ENCODE measurements around the gene MGAT3. TPM values are rescaled to one million over a fixed set of nuclear protein-coding genes. Genes with fewer than 3 reads are reported as not detected.
"Not testable (repeated sequence)": the region's sequence is repeated elsewhere in the genome, so short reads cannot be mapped to it uniquely, and the experiment has no call there.

MGAT3 gene
- total and polyA plus RNA-seq, 8 donors = 0.89 to 12.0 (median 1.6) TPM

GRCh38 chr22:39409516-39410029 is 47.2 kb upstream of the MGAT3 start:
- 89 to 96% (median 95%) methylated on average over 11 of the region's 11 CpGs for WGBS, 5 donors
- Histone ChIP-seq H3K9me3 (no peaks in the 10 kb centered on the region), H3K4me3 (no peak overlapping the region), H3K36me3 (peaks cover 0 to 10% (median 8%) of the 10 kb centered on the region in 4 donors), H3K4me1 (peaks cover 0 to 61% (median 29%) of the 10 kb centered on the region in 4 donors), H3K27me3 (no peaks in the 10 kb centered on the region), H3K27ac (no peak overlapping the region)
- intact Hi-C loops (cut with DNase I; ENCODE audit: low total_unique reads) = loop anchor here (10.0 kb wide), 1 partner anchor 105 kb away; no protein-coding TSS in a partner anchor
- TF ChIP-seq, protein P1, sequence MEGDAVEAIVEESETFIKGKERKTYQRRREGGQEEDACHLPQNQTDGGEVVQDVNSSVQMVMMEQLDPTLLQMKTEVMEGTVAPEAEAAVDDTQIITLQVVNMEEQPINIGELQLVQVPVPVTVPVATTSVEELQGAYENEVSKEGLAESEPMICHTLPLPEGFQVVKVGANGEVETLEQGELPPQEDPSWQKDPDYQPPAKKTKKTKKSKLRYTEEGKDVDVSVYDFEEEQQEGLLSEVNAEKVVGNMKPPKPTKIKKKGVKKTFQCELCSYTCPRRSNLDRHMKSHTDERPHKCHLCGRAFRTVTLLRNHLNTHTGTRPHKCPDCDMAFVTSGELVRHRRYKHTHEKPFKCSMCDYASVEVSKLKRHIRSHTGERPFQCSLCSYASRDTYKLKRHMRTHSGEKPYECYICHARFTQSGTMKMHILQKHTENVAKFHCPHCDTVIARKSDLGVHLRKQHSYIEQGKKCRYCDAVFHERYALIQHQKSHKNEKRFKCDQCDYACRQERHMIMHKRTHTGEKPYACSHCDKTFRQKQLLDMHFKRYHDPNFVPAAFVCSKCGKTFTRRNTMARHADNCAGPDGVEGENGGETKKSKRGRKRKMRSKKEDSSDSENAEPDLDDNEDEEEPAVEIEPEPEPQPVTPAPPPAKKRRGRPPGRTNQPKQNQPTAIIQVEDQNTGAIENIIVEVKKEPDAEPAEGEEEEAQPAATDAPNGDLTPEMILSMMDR (IDR thresholded peaks at IDR 0.05) = no peak
- no peak for TF ChIP-seq POLR2A (IDR thresholded peaks at IDR 0.05)
- TF ChIP-seq EP300 (IDR thresholded peaks at IDR 0.05) = no peak
- no peak for TF ChIP-seq POLR2AphosphoS5 (IDR thresholded peaks at IDR 0.05)
- no peak for DNase-seq

- intact Hi-C loops (cut with DNase I; ENCODE audit: low total_unique reads) = no loop called here
- H3K27ac ChIP-seq = no peak overlapping the region
- TF ChIP-seq POLR2AphosphoS5 (IDR thresholded peaks at IDR 0.05) (no peak), POLR2A (IDR thresholded peaks at IDR 0.05) (no peak), EP300 (IDR thresholded peaks at IDR 0.05) (no peak)
- TF ChIP-seq, protein P1 (IDR thresholded peaks at IDR 0.05) = no peak
- peaks cover 0 to 58% (median 26%) of the 10 kb centered on the region in 4 donors for H3K4me1 ChIP-seq
- peaks cover 1 to 15% (median 10%) of the 10 kb centered on the region in 4 donors for H3K36me3 ChIP-seq
- H3K9me3 ChIP-seq = no peaks in the 10 kb centered on the region
- H3K27me3 ChIP-seq = no peaks in the 10 kb centered on the region
- H3K4me3 ChIP-seq = no peak overlapping the region
- no peak for DNase-seq
- 87 to 92% (median 91%) methylated on average over 4 of the region's 4 CpGs for WGBS, 5 donors
Observed at GRCh38 chr22:39410264-39410663, 46.5 kb upstream of the MGAT3 start.

GRCh38 chr22:39411828-39412365 is 44.9 kb upstream of the MGAT3 start:
- H3K27me3 ChIP-seq; intact Hi-C loops (cut with DNase I; ENCODE audit: low total_unique reads); H3K4me3 ChIP-seq; H3K9me3 ChIP-seq; DNase-seq; H3K27ac ChIP-seq: not testable (repeated sequence)
- Histone ChIP-seq H3K4me1 (peaks cover 0 to 58% (median 25%) of the 10 kb centered on the region in 4 donors), H3K36me3 (peaks cover 18 to 25% (median 22%) of the 10 kb centered on the region in 4 donors)
- 80 to 86% (median 83%) methylated on average over 11 of the region's 11 CpGs for WGBS, 5 donors

- WGBS, 5 donors = 87 to 94% (median 88%) methylated on average over 7 of the region's 7 CpGs
- H3K4me3 ChIP-seq; DNase-seq; H3K9me3 ChIP-seq; H3K27me3 ChIP-seq; intact Hi-C loops (cut with DNase I; ENCODE audit: low total_unique reads); H3K27ac ChIP-seq: not testable (repeated sequence)
- Histone ChIP-seq H3K4me1 (peaks cover 0 to 55% (median 21%) of the 10 kb centered on the region in 4 donors), H3K36me3 (peaks cover 30 to 38% (median 35%) of the 10 kb centered on the region in 4 donors)
Observed at GRCh38 chr22:39413204-39413603, 43.6 kb upstream of the MGAT3 start.

- peaks cover 39 to 50% (median 47%) of the 10 kb centered on the region in 4 donors for H3K36me3 ChIP-seq
- H3K9me3 ChIP-seq = no peaks in the 10 kb centered on the region
- H3K4me3 ChIP-seq = no peak overlapping the region
- no peak for DNase-seq
- H3K4me1 ChIP-seq = peaks cover 0 to 48% (median 16%) of the 10 kb centered on the region in 4 donors
- intact Hi-C loops (cut with DNase I; ENCODE audit: low total_unique reads) = no loop called here
- WGBS, 5 donors = 84 to 96% (median 92%) methylated on average over 7 of the region's 7 CpGs
- TF ChIP-seq POLR2A (IDR thresholded peaks at IDR 0.05) (no peak), POLR2AphosphoS5 (IDR thresholded peaks at IDR 0.05) (no peak), EP300 (IDR thresholded peaks at IDR 0.05) (no peak)
- TF ChIP-seq, protein P1 (IDR thresholded peaks at IDR 0.05) = no peak
- no peak overlapping the region for H3K27ac ChIP-seq
- H3K27me3 ChIP-seq = no peaks in the 10 kb centered on the region
Observed at GRCh38 chr22:39414377-39414776, 42.4 kb upstream of the MGAT3 start.
